HL-60 (cell line): Measurements from ENCODE around the gene HOXB1.
A peak's percentile ranks its signal among the peaks of the same experiment; 100 is the strongest.

Experiments
- DNase-seq, 2 experiments: peaks; one replicate each; pipeline ENCODE4 v3.0.0-alpha.2; 2010 to 2020; ENCODE audit warnings: low read depth in 1 of 2, low spot score in 1 of 2
- H3K27ac ChIP-seq: fragments of 250-450 bp; sonication (Bioruptor Pico); replicated peaks from 2 replicates; pipeline ENCODE4 v1.5.1; 2020; ENCODE audit warnings: mild to moderate bottlenecking, moderate library complexity
- H3K27me3 ChIP-seq: fragments of 250-450 bp; sonication (Bioruptor Pico); 2 replicates; pipeline ENCODE4 v1.5.1; 2021; ENCODE audit warnings: mild to moderate bottlenecking, moderate library complexity; ENCODE audit not compliant: insufficient read depth, poor library complexity, severe bottlenecking
- H3K4me3 ChIP-seq: replicated peaks from 2 replicates; pipeline ENCODE4 v1.5.1; 2011; ENCODE audit warnings: mild to moderate bottlenecking, control low read depth, low read length; ENCODE audit not compliant: insufficient read depth
- GABPA ChIP-seq: IDR thresholded peaks from 2 replicates; pipeline ENCODE4 v1.6.1; 2012; ENCODE audit warnings: low read depth
- POLR2AphosphoS5 ChIP-seq: IDR thresholded peaks from 2 replicates; pipeline ENCODE4 v1.6.1; 2012; ENCODE audit warnings: low read depth
- SPI1 ChIP-seq: IDR thresholded peaks from 2 replicates; pipeline ENCODE4 v1.6.1; 2012; ENCODE audit warnings: low read depth, mild to moderate bottlenecking, borderline replicate concordance
- TF ChIP-seq, protein P1 (sequence below): IDR thresholded peaks from one replicate; pipeline ENCODE4 v1.5.1; 2011; ENCODE audit warnings: low read length, control low read depth, inconsistent platforms; ENCODE audit not compliant: insufficient read depth
- TF ChIP-seq, protein P2 (sequence below): IDR thresholded peaks from 2 replicates; pipeline ENCODE4 v1.6.1; 2012; ENCODE audit warnings: low read depth; ENCODE audit not compliant: insufficient replicate concordance

HOXB1 gene

GRCh38 chr17:48492401-48493298 lies 38.2 kb downstream of the HOXB1 start:
- Histone ChIP-seq H3K27ac (no peak overlapping the region), H3K4me3 (peak overlapping the region; percentile 24), H3K27me3 (peaks cover 32% of the 10 kb centered on the region)
- TF ChIP-seq, protein P1, sequence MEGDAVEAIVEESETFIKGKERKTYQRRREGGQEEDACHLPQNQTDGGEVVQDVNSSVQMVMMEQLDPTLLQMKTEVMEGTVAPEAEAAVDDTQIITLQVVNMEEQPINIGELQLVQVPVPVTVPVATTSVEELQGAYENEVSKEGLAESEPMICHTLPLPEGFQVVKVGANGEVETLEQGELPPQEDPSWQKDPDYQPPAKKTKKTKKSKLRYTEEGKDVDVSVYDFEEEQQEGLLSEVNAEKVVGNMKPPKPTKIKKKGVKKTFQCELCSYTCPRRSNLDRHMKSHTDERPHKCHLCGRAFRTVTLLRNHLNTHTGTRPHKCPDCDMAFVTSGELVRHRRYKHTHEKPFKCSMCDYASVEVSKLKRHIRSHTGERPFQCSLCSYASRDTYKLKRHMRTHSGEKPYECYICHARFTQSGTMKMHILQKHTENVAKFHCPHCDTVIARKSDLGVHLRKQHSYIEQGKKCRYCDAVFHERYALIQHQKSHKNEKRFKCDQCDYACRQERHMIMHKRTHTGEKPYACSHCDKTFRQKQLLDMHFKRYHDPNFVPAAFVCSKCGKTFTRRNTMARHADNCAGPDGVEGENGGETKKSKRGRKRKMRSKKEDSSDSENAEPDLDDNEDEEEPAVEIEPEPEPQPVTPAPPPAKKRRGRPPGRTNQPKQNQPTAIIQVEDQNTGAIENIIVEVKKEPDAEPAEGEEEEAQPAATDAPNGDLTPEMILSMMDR: peak; percentile 45
- TF ChIP-seq, protein P2, sequence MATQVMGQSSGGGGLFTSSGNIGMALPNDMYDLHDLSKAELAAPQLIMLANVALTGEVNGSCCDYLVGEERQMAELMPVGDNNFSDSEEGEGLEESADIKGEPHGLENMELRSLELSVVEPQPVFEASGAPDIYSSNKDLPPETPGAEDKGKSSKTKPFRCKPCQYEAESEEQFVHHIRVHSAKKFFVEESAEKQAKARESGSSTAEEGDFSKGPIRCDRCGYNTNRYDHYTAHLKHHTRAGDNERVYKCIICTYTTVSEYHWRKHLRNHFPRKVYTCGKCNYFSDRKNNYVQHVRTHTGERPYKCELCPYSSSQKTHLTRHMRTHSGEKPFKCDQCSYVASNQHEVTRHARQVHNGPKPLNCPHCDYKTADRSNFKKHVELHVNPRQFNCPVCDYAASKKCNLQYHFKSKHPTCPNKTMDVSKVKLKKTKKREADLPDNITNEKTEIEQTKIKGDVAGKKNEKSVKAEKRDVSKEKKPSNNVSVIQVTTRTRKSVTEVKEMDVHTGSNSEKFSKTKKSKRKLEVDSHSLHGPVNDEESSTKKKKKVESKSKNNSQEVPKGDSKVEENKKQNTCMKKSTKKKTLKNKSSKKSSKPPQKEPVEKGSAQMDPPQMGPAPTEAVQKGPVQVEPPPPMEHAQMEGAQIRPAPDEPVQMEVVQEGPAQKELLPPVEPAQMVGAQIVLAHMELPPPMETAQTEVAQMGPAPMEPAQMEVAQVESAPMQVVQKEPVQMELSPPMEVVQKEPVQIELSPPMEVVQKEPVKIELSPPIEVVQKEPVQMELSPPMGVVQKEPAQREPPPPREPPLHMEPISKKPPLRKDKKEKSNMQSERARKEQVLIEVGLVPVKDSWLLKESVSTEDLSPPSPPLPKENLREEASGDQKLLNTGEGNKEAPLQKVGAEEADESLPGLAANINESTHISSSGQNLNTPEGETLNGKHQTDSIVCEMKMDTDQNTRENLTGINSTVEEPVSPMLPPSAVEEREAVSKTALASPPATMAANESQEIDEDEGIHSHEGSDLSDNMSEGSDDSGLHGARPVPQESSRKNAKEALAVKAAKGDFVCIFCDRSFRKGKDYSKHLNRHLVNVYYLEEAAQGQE: no peak
- TF ChIP-seq POLR2AphosphoS5: no peak
- no peak for DNase-seq

DNA sequence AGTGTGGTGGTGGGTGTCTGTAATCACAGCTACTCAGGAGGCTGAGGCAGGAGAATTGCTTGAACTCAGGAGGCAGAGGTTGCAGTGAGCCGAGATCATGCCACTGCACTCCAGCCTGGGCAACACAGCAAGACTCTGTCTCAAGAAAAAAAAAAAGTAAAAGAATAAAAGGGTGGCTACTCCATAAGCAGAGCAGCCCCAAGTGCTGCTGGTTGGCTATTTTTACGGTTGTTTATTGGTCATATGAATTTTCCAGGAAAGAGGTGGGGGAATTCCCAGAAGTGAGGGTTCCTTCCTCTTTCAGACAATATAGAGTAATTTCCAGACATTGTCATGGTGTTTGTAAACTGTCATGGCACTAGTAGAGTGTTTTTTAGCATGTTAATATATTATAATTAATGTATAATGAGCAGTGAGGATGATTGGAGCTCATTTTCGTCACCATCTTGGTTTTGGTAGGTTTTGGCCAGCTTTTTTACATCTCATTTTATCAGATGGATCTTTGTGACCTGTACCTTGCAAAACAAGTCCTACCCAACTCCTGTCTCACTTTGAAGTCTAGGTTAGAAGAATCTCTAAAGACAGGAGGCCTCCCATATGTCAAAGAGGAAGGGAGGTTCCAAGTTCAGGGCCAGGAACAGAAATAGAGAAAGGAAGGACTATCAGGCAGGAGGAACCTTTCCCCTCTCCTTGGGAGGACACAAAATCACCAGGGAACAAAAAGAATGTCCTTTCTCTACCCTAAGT lies 39.1 kb downstream of the HOXB1 start:
- H3K27ac ChIP-seq: no peak overlapping the region
- H3K4me3 ChIP-seq: no peak overlapping the region
- TF ChIP-seq POLR2AphosphoS5: no peak
- TF ChIP-seq, protein P1: no peak
- TF ChIP-seq, protein P2: no peak
- TF ChIP-seq GABPA: no peak
- TF ChIP-seq SPI1: no peak
- H3K27me3 ChIP-seq: peaks cover 32% of the 10 kb centered on the region
- DNase-seq: no peak

DNA sequence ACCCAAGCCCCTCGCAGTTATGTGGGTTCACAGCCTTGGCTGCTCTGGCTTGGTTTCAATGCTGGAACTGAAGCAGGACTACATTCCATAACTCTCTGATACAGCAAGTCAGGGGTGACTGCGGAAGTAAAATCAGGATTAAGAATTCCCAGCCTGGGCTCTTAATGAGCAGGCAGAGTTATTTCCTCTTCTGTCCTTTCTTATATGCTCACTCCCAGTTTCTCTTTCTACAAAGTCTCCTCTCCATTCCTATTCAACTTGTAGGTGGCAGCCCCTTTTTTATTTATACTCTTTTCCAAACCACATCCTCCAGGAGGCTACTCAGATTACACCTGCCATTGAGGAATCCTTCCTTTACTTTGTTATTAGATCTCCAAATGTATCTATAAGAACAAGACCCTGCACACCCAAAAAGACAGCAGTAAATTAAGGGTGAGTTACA lies 40.3 kb downstream of the HOXB1 start:
- no peak for DNase-seq
- H3K4me3 ChIP-seq: no peak overlapping the region
- TF ChIP-seq, protein P2: no peak
- TF ChIP-seq POLR2AphosphoS5 (no peak), SPI1 (no peak), GABPA (no peak)
- TF ChIP-seq, protein P1: no peak
- H3K27me3 ChIP-seq: peaks cover 32% of the 10 kb centered on the region
- no peak overlapping the region for H3K27ac ChIP-seq
